Cerebellar cortex (tissue), 1 donor: ENCODE measurements around the gene ADGRG2.

Experiments
- DNase-seq: peaks from one replicate; pipeline ENCODE4 v3.0.0-alpha.2; 2015; ENCODE audit warnings: low spot score

ADGRG2 gene

DNA sequence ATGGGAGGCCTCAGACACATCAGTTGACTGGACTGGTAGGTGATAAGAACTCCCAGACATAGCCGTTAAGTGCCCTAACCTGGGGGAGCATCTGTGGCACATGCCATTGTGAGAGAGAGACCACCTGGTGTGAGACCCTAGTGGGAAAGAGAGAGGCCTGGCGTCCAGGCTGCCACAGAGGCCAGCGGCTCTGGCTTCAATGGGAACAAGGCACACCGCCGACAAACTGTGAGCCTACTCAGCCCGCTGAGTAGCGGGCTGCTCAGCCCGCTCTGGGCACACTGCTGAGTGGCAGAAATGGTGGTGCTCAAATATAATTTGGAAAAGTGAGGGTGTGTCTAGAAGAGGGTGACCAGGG is 172.3 kb downstream of the ADGRG2 start:
- no peak for DNase-seq

DNA sequence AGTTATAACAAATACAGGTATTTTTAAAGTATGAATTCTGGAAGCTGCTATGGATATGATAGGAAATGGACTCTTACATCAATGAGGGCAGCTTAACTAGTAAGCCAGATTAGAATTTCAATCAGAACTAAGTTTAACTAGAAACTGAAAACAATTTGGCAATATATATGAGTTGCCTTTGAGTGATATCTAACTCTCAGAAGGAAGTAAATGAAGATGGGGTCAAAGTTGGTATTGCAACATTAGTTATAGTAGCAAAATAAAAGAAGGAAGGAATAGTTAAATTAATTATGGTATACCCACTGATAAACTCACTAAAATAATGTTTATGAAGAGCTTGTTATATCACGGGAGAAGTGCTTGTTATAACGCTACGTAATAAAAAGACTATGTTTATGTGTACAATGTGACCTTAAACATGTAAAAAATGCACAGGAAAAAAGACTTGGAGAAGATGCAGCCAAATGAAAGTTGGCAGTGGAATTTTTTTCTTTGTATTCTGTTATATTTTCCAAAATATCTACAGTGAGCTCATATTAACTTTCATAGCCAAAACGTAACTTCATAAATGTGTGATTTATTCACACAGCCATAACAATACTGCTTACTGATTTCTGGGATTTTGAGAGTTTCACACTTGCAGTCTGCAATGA is 172.9 kb downstream of the ADGRG2 start:
- no peak for DNase-seq

DNA sequence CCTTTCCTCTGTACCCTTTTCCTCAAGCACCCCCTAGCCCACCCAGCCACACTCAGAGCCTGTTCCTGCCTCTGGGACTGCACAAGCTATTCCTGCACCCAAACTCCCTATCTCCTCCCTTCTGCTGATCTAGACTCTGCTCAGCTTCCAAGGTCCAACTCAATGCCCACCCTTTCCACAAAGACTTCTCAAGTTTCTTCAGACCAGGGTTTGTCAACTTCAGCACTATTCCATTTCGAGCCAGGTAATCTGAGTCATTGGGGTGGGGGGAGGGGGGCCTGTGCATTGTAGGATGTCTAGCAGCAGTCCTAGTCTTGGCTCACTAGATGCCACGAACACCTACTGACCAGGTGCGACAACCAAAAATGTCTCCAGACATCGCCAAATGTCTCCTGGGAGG is 175.7 kb downstream of the ADGRG2 start:
- DNase-seq, result no peak

DNA sequence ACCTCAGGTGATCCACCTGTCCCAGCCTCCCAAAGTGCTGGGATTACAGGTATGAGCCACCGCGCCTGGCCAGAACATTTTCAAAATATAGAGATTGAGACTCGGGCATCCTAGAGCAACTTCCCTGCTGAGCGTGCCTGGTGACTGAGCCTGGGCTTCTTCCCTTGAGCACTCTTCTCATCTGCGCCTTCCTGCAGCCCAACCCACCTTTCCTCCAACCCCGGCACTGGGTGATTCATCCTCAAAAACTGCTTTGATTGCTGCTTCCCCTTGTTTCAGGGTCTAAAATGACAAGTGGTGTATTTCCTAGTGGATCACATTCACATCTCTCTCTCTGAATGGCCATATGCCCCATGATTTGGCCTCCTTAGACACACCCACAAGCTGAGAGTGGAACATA is 176.1 kb downstream of the ADGRG2 start:
- DNase-seq, result no peak

DNA sequence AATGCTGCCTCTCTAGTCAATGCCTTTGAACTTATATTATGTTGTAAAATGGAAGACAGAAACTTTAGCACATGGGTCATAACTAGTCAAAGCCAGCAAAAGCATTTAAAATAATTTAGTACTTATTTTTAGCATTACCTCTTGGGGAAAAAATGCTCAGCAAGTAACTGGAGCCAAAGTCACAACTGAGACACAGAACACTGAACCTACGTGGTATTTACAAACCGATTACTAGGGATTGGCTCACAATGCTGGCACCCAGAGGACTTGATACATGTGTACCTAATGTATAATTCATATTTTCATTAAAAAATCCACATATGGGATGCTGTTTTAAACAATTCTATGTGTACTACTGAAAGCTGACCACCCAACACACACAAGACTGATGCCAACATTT is 176.8 kb downstream of the ADGRG2 start:
- DNase-seq, result no peak

DNA sequence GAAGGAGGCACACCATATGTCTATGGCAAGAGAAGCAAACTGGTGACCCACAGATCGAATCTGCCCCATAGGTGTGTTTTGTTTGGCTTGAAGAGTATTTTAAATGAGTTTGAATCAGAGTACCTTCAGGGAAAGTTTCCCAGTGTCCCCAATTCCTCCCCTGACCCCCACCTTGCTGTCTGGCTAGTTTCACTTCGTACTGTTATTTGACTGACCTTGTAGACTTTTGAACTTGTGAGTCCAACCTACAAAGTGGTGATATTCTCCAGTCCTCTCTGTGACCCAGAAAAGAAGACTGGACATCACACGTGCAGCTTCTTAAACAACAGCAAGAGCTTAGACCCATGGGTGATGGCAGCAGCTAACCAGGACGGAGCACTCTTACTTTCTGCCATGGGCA is 177.8 kb downstream of the ADGRG2 start:
- no peak for DNase-seq

DNA sequence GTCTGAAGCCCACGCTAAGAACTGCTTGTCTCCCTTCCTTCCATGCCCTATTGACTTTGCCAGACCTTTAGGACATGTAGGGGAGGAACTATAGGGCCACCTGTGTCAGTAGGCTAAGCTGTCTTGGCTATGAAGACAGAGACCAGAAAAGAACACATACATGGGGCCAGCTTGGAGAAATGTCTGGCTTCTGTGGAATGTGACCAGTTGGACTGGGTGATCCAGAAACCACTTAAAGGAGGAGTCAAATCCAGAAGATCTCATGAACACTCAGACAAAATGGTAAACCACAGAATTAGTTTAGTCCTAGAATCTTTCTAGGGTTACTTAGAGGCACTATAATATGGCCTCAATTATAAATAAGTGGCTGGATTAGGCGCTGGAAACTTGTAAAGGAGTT is 180.4 kb downstream of the ADGRG2 start:
- DNase-seq, result no peak
